ENCODE measurements around the gene BCAM.

GRCh38 chr19:44776402-44777096, 32.4 kb upstream of the BCAM start:
- TF ChIP-seq CTCF (IDR thresholded peaks at IDR 0.05) (no peak), POLR2A (IDR thresholded peaks at IDR 0.05) (no peak)
